Left renal cortex interstitium (tissue), 4 donors: Measurements from ENCODE around the gene WNK1. TPM values are rescaled to one million over a fixed set of nuclear protein-coding genes. Genes with fewer than 3 reads are reported as not detected.

Experiments
- DNase-seq, 4 donors: peaks; one replicate each; pipeline ENCODE4 v3.0.0-alpha.2; 2013; ENCODE audit warnings: low read depth in 4 of 4, low spot score in 2 of 4, missing footprints in 1 of 4
- polyA plus RNA-seq, 4 donors: library from polyadenylated mRNA; unstranded; fragments of 120-200 nt; gene quantifications; one replicate each; pipeline ENCODE4 v1.2.1, GENCODE V29; 2013; ENCODE audit not compliant: insufficient read length in 4 of 4

The WNK1 gene
- polyA plus RNA-seq, 4 donors, result 91.3 to 133 (median 115) TPM

GRCh38 chr12:851343-851742 is 99.0 kb downstream of the WNK1 start:
- DNase-seq, result no peak

GRCh38 chr12:851913-852312 is 99.5 kb downstream of the WNK1 start:
- no peak for DNase-seq

GRCh38 chr12:852864-853263 is 100.5 kb downstream of the WNK1 start:
- DNase-seq, result no peak

- no peak for DNase-seq
Measured at GRCh38 chr12:857611-858010, 105.2 kb downstream of the WNK1 start.

GRCh38 chr12:862303-862911 is 110.0 kb downstream of the WNK1 start:
- no peak for DNase-seq

- DNase-seq, result no peak
Measured at GRCh38 chr12:863285-863684, 110.9 kb downstream of the WNK1 start.

- no peak for DNase-seq
Measured at GRCh38 chr12:865614-866013, 113.2 kb downstream of the WNK1 start.

GRCh38 chr12:867905-868304 is 115.5 kb downstream of the WNK1 start:
- DNase-seq, result no peak

- DNase-seq, result no peak
Measured at GRCh38 chr12:868722-869121, 116.3 kb downstream of the WNK1 start.

GRCh38 chr12:870378-870777 is 118.0 kb downstream of the WNK1 start:
- no peak for DNase-seq

- DNase-seq, result no peak
Measured at GRCh38 chr12:873954-874353, 121.6 kb downstream of the WNK1 start.

- DNase-seq, result no peak
Measured at GRCh38 chr12:879641-880040, 127.3 kb downstream of the WNK1 start.

- no peak for DNase-seq
Measured at GRCh38 chr12:880656-881055, 128.3 kb downstream of the WNK1 start.

GRCh38 chr12:884746-885414 is 132.5 kb downstream of the WNK1 start:
- DNase-seq, result no peak

- DNase-seq, result no peak
Measured at GRCh38 chr12:885701-886100, 133.3 kb downstream of the WNK1 start.

- no peak for DNase-seq
Measured at GRCh38 chr12:886206-886605, 133.8 kb downstream of the WNK1 start.

GRCh38 chr12:894226-894625 is 141.8 kb downstream of the WNK1 start:
- DNase-seq, result no peak

- DNase-seq, result no peak
Measured at GRCh38 chr12:896031-896430, 143.7 kb downstream of the WNK1 start.

GRCh38 chr12:897386-897785 is 145.0 kb downstream of the WNK1 start:
- no peak for DNase-seq

- DNase-seq, result no peak
Measured at GRCh38 chr12:902581-902980, 150.2 kb downstream of the WNK1 start.

GRCh38 chr12:903055-903454 is 150.7 kb downstream of the WNK1 start:
- no peak for DNase-seq

- no peak for DNase-seq
Measured at GRCh38 chr12:904010-904414, 151.6 kb downstream of the WNK1 start.
